GM19467 (cell line): ENCODE measurements around the gene RBM15.

Source experiments
- ATAC-seq: cut with Tn5 transposase; IDR thresholded peaks from one replicate; pipeline ENCODE4 v1.9.1; 2021; ENCODE audit warnings: mild to moderate bottlenecking, moderate library complexity; ENCODE audit not compliant: unreplicated experiment

Gene RBM15

GRCh38 chr1:110319332-110320167 is 19.6 kb upstream of the RBM15 start:
- no peak for ATAC-seq

DNA sequence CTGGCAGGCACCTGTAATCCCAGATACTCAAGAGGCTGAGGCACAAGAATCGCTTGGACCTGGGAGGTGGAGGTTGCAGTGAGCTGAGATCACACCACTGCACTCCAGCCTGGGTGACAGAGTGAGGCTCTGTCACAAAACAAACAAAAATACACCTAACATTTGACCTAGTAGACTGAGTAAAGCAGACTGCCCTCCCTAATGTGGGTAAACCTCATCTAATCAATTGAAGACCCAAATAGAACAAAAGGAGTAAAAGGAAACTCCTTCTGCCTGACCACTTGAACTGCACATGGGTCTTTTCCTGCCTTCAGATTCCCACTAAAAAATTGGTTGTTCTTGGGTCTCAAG is 19.0 kb upstream of the RBM15 start:
- no peak for ATAC-seq

GRCh38 chr1:110321045-110321444 is 18.1 kb upstream of the RBM15 start:
- no peak for ATAC-seq

- ATAC-seq = no peak
Measured at GRCh38 chr1:110321846-110322245, 17.3 kb upstream of the RBM15 start.

- no peak for ATAC-seq
Measured at GRCh38 chr1:110324667-110325066, 14.5 kb upstream of the RBM15 start.

DNA sequence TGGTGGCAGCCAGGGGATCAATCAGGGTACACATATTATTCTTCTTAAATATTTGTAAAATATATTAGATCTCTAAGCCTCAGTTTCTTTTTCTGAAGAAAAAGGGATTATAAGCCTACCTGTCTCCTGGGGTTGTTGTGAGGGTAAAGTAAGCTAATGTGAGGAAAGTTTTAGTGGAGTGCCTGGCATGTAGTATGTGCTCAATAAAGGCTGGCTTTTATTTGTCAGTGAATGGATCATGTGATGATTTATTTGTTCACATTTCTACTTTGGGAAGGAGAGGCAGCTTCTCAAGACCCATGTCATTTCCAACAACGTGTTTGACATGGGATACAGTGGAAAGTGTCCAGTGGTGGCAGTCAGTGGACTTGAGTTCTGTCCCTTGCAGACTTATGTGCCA is 12.4 kb upstream of the RBM15 start:
- no peak for ATAC-seq

GRCh38 chr1:110328274-110328673 is 10.9 kb upstream of the RBM15 start:
- no peak for ATAC-seq

GRCh38 chr1:110328700-110329099 is 10.5 kb upstream of the RBM15 start:
- no peak for ATAC-seq

DNA sequence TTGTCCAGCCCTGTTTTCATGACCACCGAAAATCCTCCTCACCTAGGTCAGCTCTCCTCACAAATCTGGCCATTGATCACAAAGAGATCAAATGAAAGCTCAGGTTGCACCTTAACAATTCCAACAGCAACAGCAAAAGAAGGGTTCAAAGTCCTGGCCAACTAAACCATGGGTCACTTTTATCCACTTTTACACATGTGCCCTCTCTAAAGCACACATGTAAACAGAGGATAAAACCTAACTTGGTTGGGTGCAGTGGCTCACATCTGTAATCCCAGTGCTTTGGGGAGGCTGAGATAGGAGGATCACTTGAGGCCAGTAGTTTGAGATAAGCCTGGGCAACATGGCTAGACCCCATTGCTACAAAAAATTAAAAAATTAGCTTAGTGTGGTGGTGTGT is 3.9 kb upstream of the RBM15 start:
- ATAC-seq = no peak

GRCh38 chr1:110336300-110337039 is 2.7 kb upstream of the RBM15 start:
- no peak for ATAC-seq

DNA sequence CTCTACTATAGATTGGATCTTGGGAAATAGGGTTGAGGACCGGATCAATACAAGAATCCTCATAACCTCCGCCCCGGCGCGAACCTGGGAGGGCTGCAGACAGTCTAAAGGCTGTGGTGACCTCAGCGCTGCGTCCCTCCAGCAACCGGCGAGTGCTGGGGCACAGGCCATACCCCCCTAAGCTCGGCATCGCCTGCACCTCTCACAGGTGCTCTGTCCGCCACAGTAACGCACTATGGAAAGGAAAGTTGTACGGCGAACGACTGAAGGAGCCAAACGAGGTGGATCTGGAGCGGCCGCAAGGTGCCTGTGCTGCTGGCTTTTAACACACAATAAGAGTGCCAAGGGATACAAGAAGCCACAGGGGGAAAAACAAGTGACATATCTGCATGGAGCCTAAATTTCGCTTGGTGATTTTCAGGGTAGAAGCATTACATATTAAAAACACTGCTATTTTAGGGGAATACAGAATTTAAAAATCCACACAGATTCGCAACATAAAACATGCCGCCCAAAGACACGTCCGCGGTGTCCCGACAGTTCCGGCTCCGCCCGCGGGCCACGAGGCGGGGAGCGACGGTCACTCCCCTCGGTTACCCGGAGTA is 1.4 kb upstream of the RBM15 start:
- no peak for ATAC-seq

GRCh38 chr1:110338309-110338885 is 780 bp upstream of the RBM15 start:
- ATAC-seq = peak; percentile 61

DNA sequence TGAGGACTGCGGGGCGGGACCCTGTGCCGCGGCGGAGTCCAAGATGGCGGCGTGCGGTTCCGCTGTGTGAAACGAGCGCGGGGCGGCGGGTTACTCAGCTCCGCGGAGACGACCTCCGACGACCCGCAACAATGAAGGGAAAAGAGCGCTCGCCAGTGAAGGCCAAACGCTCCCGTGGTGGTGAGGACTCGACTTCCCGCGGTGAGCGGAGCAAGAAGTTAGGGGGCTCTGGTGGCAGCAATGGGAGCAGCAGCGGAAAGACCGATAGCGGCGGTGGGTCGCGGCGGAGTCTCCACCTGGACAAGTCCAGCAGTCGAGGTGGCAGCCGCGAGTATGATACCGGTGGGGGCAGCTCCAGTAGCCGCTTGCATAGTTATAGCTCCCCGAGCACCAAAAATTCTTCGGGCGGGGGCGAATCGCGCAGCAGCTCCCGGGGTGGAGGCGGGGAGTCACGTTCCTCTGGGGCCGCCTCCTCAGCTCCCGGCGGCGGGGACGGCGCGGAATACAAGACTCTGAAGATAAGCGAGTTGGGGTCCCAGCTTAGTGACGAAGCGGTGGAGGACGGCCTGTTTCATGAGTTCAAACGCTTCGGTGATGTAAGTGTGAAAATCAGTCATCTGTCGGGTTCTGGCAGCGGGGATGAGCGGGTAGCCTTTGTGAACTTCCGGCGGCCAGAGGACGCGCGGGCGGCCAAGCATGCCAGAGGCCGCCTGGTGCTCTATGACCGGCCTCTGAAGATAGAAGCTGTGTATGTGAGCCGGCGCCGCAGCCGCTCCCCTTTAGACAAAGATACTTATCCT is 430 bp downstream of the RBM15 start:
- ATAC-seq = no peak

DNA sequence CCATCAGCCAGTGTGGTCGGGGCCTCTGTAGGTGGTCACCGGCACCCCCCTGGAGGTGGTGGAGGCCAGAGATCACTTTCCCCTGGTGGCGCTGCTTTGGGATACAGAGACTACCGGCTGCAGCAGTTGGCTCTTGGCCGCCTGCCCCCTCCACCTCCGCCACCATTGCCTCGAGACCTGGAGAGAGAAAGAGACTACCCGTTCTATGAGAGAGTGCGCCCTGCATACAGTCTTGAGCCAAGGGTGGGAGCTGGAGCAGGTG is 961 bp downstream of the RBM15 start:
- ATAC-seq = no peak

DNA sequence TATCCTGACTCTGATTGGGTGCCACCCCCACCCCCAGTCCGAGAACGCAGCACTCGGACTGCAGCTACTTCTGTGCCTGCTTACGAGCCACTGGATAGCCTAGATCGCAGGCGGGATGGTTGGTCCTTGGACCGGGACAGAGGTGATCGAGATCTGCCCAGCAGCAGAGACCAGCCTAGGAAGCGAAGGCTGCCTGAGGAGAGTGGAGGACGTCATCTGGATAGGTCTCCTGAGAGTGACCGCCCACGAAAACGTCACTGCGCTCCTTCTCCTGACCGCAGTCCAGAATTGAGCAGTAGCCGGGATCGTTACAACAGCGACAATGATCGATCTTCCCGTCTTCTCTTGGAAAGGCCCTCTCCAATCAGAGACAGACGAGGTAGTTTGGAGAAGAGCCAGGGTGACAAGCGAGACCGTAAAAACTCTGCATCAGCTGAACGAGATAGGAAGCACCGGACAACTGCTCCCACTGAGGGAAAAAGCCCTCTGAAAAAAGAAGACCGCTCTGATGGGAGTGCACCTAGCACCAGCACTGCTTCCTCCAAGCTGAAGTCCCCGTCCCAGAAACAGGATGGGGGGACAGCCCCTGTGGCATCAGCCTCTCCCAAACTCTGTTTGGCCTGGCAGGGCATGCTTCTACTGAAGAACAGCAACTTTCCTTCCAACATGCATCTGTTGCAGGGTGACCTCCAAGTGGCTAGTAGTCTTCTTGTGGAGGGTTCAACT is 2.1 kb downstream of the RBM15 start:
- no peak for ATAC-seq

DNA sequence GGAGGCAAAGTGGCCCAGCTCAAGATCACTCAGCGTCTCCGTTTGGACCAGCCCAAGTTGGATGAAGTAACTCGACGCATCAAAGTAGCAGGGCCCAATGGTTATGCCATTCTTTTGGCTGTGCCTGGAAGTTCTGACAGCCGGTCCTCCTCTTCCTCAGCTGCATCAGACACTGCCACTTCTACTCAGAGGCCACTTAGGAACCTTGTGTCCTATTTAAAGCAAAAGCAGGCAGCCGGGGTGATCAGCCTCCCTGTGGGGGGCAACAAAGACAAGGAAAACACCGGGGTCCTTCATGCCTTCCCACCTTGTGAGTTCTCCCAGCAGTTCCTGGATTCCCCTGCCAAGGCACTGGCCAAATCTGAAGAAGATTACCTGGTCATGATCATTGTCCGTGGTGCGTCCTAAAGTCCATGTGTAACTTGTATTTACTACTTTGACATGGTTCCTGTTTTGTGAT is 2.7 kb downstream of the RBM15 start:
- ATAC-seq = no peak

DNA sequence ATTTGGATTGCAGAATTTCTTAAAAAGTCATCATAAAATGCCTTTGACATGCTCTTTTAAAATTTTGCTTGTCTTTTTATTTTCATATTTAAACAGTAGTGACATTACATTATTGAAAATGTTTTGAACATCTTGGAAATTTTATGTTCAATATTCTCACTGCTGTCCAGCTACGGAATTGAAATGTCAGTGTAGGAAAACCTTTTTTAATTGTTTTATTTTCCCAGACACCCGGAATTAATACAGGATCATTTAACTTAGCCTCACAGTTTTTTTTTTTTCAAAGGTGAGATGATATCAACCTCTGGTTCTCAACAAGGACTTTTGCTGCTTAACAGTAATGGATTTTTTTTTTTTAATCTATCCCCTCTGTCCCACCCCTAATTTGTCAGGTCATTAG is 4.1 kb downstream of the RBM15 start:
- no peak for ATAC-seq

DNA sequence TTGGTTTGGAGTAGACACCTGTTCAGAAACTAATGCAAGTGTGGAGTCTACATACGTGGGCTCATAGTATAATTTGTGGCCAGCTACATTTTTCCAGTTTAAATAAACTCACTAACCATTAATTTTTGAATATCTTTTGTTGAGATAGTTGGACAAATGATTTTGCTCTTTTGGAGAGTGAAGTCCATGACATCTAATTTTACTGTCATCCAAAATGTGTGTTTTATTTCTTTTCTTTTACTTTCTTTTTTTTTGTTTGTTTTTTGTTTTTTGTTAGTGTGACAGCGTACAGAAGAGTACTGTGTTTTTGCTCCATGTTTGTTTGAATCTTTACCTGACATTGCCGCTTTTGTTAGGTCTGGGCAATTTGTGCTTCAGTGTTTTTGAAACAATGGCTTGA is 5.0 kb downstream of the RBM15 start:
- ATAC-seq = no peak

DNA sequence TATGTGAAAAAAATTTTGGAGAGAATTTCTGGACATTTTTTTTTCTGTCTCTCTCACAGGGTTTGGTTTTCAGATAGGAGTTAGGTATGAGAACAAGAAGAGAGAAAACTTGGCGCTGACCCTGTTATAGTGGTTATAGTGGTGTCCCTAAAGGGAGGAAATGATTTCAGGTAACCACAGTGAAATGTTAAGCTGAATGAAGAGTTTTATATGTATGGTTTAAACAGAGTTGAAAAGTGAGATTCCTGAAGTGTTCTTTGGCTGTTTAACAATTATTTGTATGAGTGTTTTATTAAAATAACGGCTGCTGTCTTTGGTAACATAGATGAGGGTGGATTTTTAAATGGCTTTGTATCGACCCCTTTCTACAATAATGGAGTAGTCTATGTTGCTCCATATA is 6.3 kb downstream of the RBM15 start:
- no peak for ATAC-seq

GRCh38 chr1:110346690-110347089 is 7.5 kb downstream of the RBM15 start:
- ATAC-seq = no peak
